HEK293 (cell line): ENCODE data around the gene SKI.

Experiments used
- EGR2 ChIP-seq: fragments of 450-650 bp; formaldehyde crosslinking; IDR thresholded peaks from 2 replicates; pipeline ENCODE4 v1.5.1; 2016; ENCODE audit warnings: low read depth, missing biosample characterization, missing genetic modification characterization
- FEZF1 ChIP-seq: fragments of 450-650 bp; formaldehyde crosslinking; IDR thresholded peaks from 2 replicates; pipeline ENCODE4 v1.5.1; 2016; ENCODE audit warnings: missing biosample characterization, missing genetic modification characterization
- KLF8 ChIP-seq: fragments of 450-650 bp; formaldehyde crosslinking; IDR thresholded peaks from 2 replicates; pipeline ENCODE4 v1.5.1; 2016; ENCODE audit warnings: missing biosample characterization, missing genetic modification characterization
- KLF9 ChIP-seq: fragments of 450-650 bp; formaldehyde crosslinking; IDR thresholded peaks from 2 replicates; pipeline ENCODE4 v1.5.1; 2016; ENCODE audit warnings: missing biosample characterization, missing genetic modification characterization, low read depth
- OSR2 ChIP-seq: fragments of 450-650 bp; formaldehyde crosslinking; IDR thresholded peaks from 2 replicates; pipeline ENCODE4 v1.5.1; 2016; ENCODE audit warnings: missing biosample characterization, missing genetic modification characterization
- PRDM4 ChIP-seq: fragments of 450-650 bp; formaldehyde crosslinking; IDR thresholded peaks from 2 replicates; pipeline ENCODE4 v1.5.1; 2017; ENCODE audit warnings: missing biosample characterization, missing genetic modification characterization
- SP3 ChIP-seq: fragments of 450-650 bp; formaldehyde crosslinking; IDR thresholded peaks from 2 replicates; pipeline ENCODE4 v1.5.1; 2016; ENCODE audit warnings: missing biosample characterization, missing genetic modification characterization
- SP7 ChIP-seq: fragments of 450-650 bp; formaldehyde crosslinking; IDR thresholded peaks from 2 replicates; pipeline ENCODE4 v1.5.1; 2016; ENCODE audit warnings: missing biosample characterization, missing genetic modification characterization
- YY1 ChIP-seq: fragments of 450-650 bp; formaldehyde crosslinking; IDR thresholded peaks from 2 replicates; pipeline ENCODE4 v1.5.1; 2018; ENCODE audit warnings: missing biosample characterization, missing genetic modification characterization
- ZBTB11 ChIP-seq: fragments of 450-650 bp; formaldehyde crosslinking; conservative IDR thresholded peaks from 2 replicates; pipeline ENCODE4 v1.5.1; 2016; ENCODE audit warnings: low read depth, missing biosample characterization, missing genetic modification characterization
- ZBTB17 ChIP-seq: fragments of 450-650 bp; formaldehyde crosslinking; IDR thresholded peaks from 2 replicates; pipeline ENCODE4 v1.5.1; 2016; ENCODE audit warnings: missing biosample characterization, missing genetic modification characterization
- ZBTB48 ChIP-seq: fragments of 450-650 bp; formaldehyde crosslinking; IDR thresholded peaks from 2 replicates; pipeline ENCODE4 v1.5.1; 2016; ENCODE audit warnings: missing biosample characterization, missing genetic modification characterization
- ZFP69B ChIP-seq: fragments of 450-650 bp; formaldehyde crosslinking; IDR thresholded peaks from 2 replicates; pipeline ENCODE4 v1.5.1; 2016; ENCODE audit warnings: missing biosample characterization, missing genetic modification characterization
- ZNF146 ChIP-seq: fragments of 450-650 bp; formaldehyde crosslinking; IDR thresholded peaks from 2 replicates; pipeline ENCODE4 v1.5.1; 2016; ENCODE audit warnings: missing biosample characterization, missing genetic modification characterization
- ZNF148 ChIP-seq: fragments of 450-650 bp; formaldehyde crosslinking; IDR thresholded peaks from 2 replicates; pipeline ENCODE4 v1.5.0; 2017; ENCODE audit warnings: missing biosample characterization, missing genetic modification characterization, borderline replicate concordance
- ZNF239 ChIP-seq: fragments of 450-650 bp; formaldehyde crosslinking; IDR thresholded peaks from 2 replicates; pipeline ENCODE4 v1.5.1; 2016; ENCODE audit warnings: missing biosample characterization, missing genetic modification characterization
- ZNF266 ChIP-seq: fragments of 450-650 bp; formaldehyde crosslinking; IDR thresholded peaks from 2 replicates; pipeline ENCODE4 v1.5.1; 2016; ENCODE audit warnings: missing biosample characterization, missing genetic modification characterization, low read depth
- ZNF341 ChIP-seq: fragments of 450-650 bp; formaldehyde crosslinking; IDR thresholded peaks from 2 replicates; pipeline ENCODE4; 2016; ENCODE audit warnings: low read depth, missing biosample characterization, missing genetic modification characterization
- ZNF354C ChIP-seq: fragments of 450-650 bp; formaldehyde crosslinking; IDR thresholded peaks from 2 replicates; pipeline ENCODE4 v1.5.1; 2016; ENCODE audit warnings: missing biosample characterization, missing genetic modification characterization, low read depth, borderline replicate concordance
- ZNF398 ChIP-seq: fragments of 450-650 bp; formaldehyde crosslinking; IDR thresholded peaks from 2 replicates; pipeline ENCODE4 v1.5.1; 2017; ENCODE audit warnings: missing biosample characterization, missing genetic modification characterization
- ZNF488 ChIP-seq: fragments of 450-650 bp; formaldehyde crosslinking; IDR thresholded peaks from 2 replicates; pipeline ENCODE4 v1.5.1; 2016; ENCODE audit warnings: missing biosample characterization, missing genetic modification characterization
- ZNF610 ChIP-seq: fragments of 450-650 bp; formaldehyde crosslinking; IDR thresholded peaks from 2 replicates; pipeline ENCODE4 v1.5.1; 2016; ENCODE audit warnings: missing biosample characterization, missing genetic modification characterization, borderline replicate concordance
- ZNF645 ChIP-seq: fragments of 450-650 bp; formaldehyde crosslinking; IDR thresholded peaks from 2 replicates; pipeline ENCODE4; 2016; ENCODE audit warnings: missing biosample characterization, missing genetic modification characterization
- ZNF670 ChIP-seq: fragments of 450-650 bp; formaldehyde crosslinking; IDR thresholded peaks from 2 replicates; pipeline ENCODE4 v1.5.1; 2016; ENCODE audit warnings: missing biosample characterization, missing genetic modification characterization, low read depth
- ZSCAN23 ChIP-seq: fragments of 450-650 bp; formaldehyde crosslinking; IDR thresholded peaks from 2 replicates; pipeline ENCODE4 v1.5.1; 2016; ENCODE audit warnings: missing biosample characterization, missing genetic modification characterization
- ZSCAN30 ChIP-seq: fragments of 450-650 bp; IDR thresholded peaks from 2 replicates; pipeline ENCODE4 v1.5.1; 2018; ENCODE audit warnings: missing biosample characterization, mild to moderate bottlenecking, missing genetic modification characterization, moderate library complexity

SKI gene

GRCh38 chr1:2227346-2228156 lies 568 bp upstream of the SKI start (continued):
- TF ChIP-seq KLF8 (tag by site-specific recombination) (0 out of 2 replicates have a peak, but pooled peaks have one; percentile 24), ZSCAN23 (no peak), SP3 (tag by site-specific recombination) (no peak), SP7 (tag by site-specific recombination) (0 out of 2 replicates have a peak, but pooled peaks have one; percentile 21), ZNF670 (no peak), ZNF341 (tag by site-specific recombination) (peak; percentile 96), PRDM4 (tag by site-specific recombination) (peak; percentile 25; the same call in 1 of the 2 replicates), ZNF398 (tag by site-specific recombination) (peak; percentile 61), ZNF645 (tag by site-specific recombination) (no peak), ZBTB48 (tag by site-specific recombination) (0 out of 2 replicates have a peak, but pooled peaks have one; percentile 44), ZNF488 (tag by site-specific recombination) (no peak), ZNF148 (tag by site-specific recombination) (no peak), ZBTB11 (tag by site-specific recombination) (peak; percentile 80), ZNF239 (no peak), ZFP69B (tag by site-specific recombination) (peak; percentile 64; the same call in 1 of the 2 replicates), ZNF266 (tag by site-specific recombination) (no peak), KLF9 (tag by site-specific recombination) (peak; percentile 35; the same call in 1 of the 2 replicates), ZSCAN30 (peak; percentile 74), FEZF1 (no peak), YY1 (tag by site-specific recombination) (peak; percentile 19; the same call in 1 of the 2 replicates), OSR2 (tag by site-specific recombination) (no peak), ZNF354C (tag by site-specific recombination) (no peak), ZBTB17 (tag by site-specific recombination) (no peak), ZNF610 (tag by site-specific recombination) (0 out of 2 replicates have a peak, but pooled peaks have one; percentile 39), ZNF146 (tag by site-specific recombination) (no peak), EGR2 (0 out of 2 replicates have a peak, but pooled peaks have one; percentile 32)
